Psoas muscle (tissue), 8 donors: ENCODE measurements around the gene SCAPER. TPM values are rescaled to one million over a fixed set of nuclear protein-coding genes. Genes with fewer than 3 reads are reported as not detected.
"Not testable (repeated sequence)": the region's sequence is repeated elsewhere in the genome, so short reads cannot be mapped to it uniquely, and the experiment has no call there.

Source experiments
- ATAC-seq, 4 donors: fragments of 200-7000 bp; cut with Tn5 transposase; one replicate each; pipeline ENCODE4 v1.9.1; 2020; ENCODE audit warnings: moderate library complexity in 3 of 4, mild to moderate bottlenecking in 2 of 4
- DNase-seq, 2 donors: peaks; one replicate each; pipeline ENCODE4 v3.0.0-alpha.2; 2020
- H3K27ac ChIP-seq: fragments of 200-600 bp; one replicate; pipeline ENCODE4 v1.8.0; 2022
- H3K27me3 ChIP-seq, 3 donors: fragments of 200-600 bp in 1 of 3; one replicate each; pipeline versions ENCODE4 v1.6.1 to v1.8.0; 2013 to 2022; ENCODE audit warnings: low read length in 2 of 3, mild to moderate bottlenecking in 2 of 3, moderate library complexity in 1 of 3; ENCODE audit not compliant: insufficient read depth in 3 of 3
- H3K36me3 ChIP-seq, 2 donors: fragments of 200-600 bp in 1 of 2; one replicate each; pipeline versions ENCODE4 v1.6.1 to v1.8.0; 2013 to 2022; ENCODE audit warnings: low read depth in 1 of 2, mild to moderate bottlenecking in 1 of 2, moderate library complexity in 1 of 2; ENCODE audit not compliant: insufficient read depth in 1 of 2
- H3K4me1 ChIP-seq: fragments of 200-600 bp; one replicate; pipeline ENCODE4 v1.8.0; 2022
- H3K4me3 ChIP-seq: fragments of 200-600 bp; one replicate; pipeline ENCODE4 v1.8.0; 2022; ENCODE audit warnings: mild to moderate bottlenecking
- H3K9me3 ChIP-seq: fragments of 200-600 bp; one replicate; pipeline ENCODE4 v1.8.0; 2022
- WGBS, 3 donors: extraction: QIAGEN DNeasy Blood & Tissue Kit; methylation state at CpG; one replicate each; pipeline versions ENCODE4 v1.1.6 to v1.1.7; 2013; 5-methylcytosine and 5-hydroxymethylcytosine counted together
- intact Hi-C, 2 donors: fragments of 100-400 bp; cut with DNase I; formaldehyde crosslinking; loops; one replicate each; pipeline versions ENCODE4 v1.11.0 to v1.14.2; 2022
- polyA plus RNA-seq, 3 donors: library from polyadenylated mRNA; stranded (reverse); fragments of 200-250 nt; gene quantifications; one replicate each; pipeline ENCODE4 v1.2.3, GENCODE V29; 2013
- total RNA-seq, 4 donors: library from RNA; stranded (reverse); fragmentation: NEBNext Ultra II Directional in 2 of 4; extraction: Animal tissue kit (Norgen Biotek cat#: 25700) in 2 of 4; gene quantifications; one replicate each; pipeline versions ENCODE4 v1.2.1 to v1.2.4, GENCODE V29; 2021 to 2023
- TF ChIP-seq, protein P1 (sequence below): fragments of 200-600 bp; IDR thresholded peaks from one replicate; pipeline ENCODE4 v1.8.0; 2022; ENCODE audit warnings: antibody characterized with exemption
- donor health status: healthy with polysubstance abuse.
- donor health status: DM: no; HTN: no; CAD: no; lungs with moderate emphysema.
- donor health status: Bipolar disorder and iron deficiency.
- donor health status: healthy.
- donor health status: DM: yes; HTN: yes; CAD: no.
- donor health status: DM: no; HTN: no; CAD: no.
- donor health status: DM: no; HTN: no; CAD: no.
- donor health status: DM: yes; HTN: yes; CAD: no.

The SCAPER gene
- total and polyA plus RNA-seq, 7 donors = 4.1 to 28.7 (median 20.0) TPM

DNA sequence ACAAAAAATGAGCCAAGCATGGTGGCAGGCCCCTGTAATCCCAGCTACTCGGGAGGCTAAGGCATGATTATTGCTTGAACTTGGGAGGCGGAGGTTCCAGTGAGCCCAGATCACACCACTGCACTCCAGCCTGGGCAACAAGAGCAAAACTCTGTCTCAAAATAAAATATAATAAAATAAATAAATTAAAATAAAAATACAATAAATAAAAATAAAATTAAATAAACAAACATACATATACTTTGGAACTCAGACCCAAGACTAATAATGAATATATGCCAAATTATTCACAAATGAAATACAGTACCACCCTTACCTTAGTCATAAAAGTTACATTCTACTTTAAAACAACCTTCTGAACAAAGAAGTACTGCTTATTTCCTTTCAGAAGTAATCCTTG is 81.8 kb downstream of the SCAPER start:
- H3K36me3 ChIP-seq = no peaks in the 10 kb centered on the region
- WGBS, 3 donors = 86 to 98% (median 93%) methylated on average over 2 of the region's 2 CpGs
- no peak for ATAC-seq

DNA sequence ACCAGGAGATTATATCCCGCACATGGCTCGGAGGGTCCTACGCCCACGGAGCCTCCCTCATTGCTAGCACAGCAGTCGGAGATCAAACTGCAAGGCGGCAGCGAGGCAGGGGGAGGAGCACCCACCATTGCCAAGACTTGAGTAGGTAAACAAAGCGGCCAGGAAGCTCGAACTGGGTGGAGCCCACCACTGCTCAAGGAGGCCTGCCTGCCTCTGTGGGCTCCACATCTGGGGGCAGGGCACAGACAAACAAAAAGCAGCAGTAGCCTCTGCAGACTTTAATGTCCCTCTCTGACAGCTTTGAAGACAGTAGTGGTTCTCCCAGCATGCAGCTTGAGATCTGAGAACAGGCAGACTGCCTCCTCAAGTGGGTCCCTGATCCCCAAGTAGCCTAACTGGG is 86.2 kb downstream of the SCAPER start:
- ATAC-seq, H3K4me1 ChIP-seq, H3K27me3 ChIP-seq, H3K4me3 ChIP-seq, intact Hi-C loops, H3K36me3 ChIP-seq, DNase-seq, H3K9me3 ChIP-seq, H3K27ac ChIP-seq: not testable (repeated sequence)
- 95 to 97% (median 96%) methylated on average over 9 of the region's 9 CpGs for WGBS, 3 donors

More for the DNA sequence above, 81.8 kb downstream of the SCAPER start:
- Histone ChIP-seq H3K27me3 (no peaks in the 10 kb centered on the region), H3K4me3 (no peak overlapping the region), H3K9me3 (no peaks in the 10 kb centered on the region), H3K4me1 (no peaks in the 10 kb centered on the region), H3K27ac (no peak overlapping the region)
- no peak for DNase-seq
- intact Hi-C loops = no loop called here
- TF ChIP-seq, protein P1, sequence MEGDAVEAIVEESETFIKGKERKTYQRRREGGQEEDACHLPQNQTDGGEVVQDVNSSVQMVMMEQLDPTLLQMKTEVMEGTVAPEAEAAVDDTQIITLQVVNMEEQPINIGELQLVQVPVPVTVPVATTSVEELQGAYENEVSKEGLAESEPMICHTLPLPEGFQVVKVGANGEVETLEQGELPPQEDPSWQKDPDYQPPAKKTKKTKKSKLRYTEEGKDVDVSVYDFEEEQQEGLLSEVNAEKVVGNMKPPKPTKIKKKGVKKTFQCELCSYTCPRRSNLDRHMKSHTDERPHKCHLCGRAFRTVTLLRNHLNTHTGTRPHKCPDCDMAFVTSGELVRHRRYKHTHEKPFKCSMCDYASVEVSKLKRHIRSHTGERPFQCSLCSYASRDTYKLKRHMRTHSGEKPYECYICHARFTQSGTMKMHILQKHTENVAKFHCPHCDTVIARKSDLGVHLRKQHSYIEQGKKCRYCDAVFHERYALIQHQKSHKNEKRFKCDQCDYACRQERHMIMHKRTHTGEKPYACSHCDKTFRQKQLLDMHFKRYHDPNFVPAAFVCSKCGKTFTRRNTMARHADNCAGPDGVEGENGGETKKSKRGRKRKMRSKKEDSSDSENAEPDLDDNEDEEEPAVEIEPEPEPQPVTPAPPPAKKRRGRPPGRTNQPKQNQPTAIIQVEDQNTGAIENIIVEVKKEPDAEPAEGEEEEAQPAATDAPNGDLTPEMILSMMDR = no peak

DNA sequence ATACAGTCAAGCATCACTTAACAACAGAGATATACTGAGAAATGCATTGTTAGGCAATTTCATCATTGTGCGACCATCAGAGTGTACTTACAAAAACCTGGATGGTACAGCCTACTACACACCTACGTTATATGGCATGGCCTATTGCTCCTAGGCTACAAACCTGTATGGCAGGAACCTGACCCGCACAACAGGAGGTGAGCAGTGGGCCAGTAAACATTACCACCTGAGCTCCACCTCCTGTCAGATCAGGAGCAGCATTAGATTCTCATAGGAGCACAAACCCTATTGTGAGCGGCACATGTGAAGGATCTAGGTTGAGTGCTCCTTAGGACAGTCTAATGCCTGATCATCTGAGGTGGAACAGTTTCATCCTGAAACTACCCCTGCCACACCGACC is 89.7 kb downstream of the SCAPER start:
- intact Hi-C loops = no loop called here
- TF ChIP-seq, protein P1 = no peak
- no peak overlapping the region for H3K4me3 ChIP-seq
- ATAC-seq (no peak), DNase-seq (no peak)
- H3K27me3 ChIP-seq = no peaks in the 10 kb centered on the region
- H3K27ac ChIP-seq = no peak overlapping the region
- no peaks in the 10 kb centered on the region for H3K4me1 ChIP-seq
- H3K36me3 ChIP-seq = no peaks in the 10 kb centered on the region
- no peaks in the 10 kb centered on the region for H3K9me3 ChIP-seq
- WGBS, 3 donors = 95 to 97% (median 96%) methylated on average over 5 of the region's 5 CpGs

DNA sequence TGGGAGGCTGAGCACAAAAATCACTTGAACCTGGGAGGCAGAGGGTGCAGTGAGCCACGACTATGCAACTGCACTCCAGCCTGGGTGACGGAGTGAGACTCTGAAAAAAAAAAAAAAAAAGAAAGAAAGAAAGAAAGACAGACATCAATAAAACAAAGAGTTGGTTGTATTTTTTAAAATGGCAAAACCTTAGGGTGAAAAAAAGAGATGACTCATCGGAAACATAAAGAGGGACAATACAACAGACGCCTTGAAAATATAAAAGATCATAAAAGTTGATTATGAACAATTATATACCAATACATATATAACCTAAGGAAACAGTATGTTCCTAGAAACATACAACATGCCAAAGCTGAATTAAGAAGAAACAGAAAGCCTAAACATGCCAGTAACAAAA is 92.8 kb downstream of the SCAPER start:
- no peak overlapping the region for H3K27ac ChIP-seq
- 96 to 97% (median 97%) methylated on average over 4 of the region's 4 CpGs for WGBS, 3 donors
- intact Hi-C loops = no loop called here
- DNase-seq = no peak
- H3K4me1 ChIP-seq = no peaks in the 10 kb centered on the region
- H3K4me3 ChIP-seq = no peak overlapping the region
- H3K27me3 ChIP-seq = no peaks in the 10 kb centered on the region
- TF ChIP-seq, protein P1 = no peak
- H3K36me3 ChIP-seq = no peaks in the 10 kb centered on the region
- ATAC-seq = no peak
- no peaks in the 10 kb centered on the region for H3K9me3 ChIP-seq

DNA sequence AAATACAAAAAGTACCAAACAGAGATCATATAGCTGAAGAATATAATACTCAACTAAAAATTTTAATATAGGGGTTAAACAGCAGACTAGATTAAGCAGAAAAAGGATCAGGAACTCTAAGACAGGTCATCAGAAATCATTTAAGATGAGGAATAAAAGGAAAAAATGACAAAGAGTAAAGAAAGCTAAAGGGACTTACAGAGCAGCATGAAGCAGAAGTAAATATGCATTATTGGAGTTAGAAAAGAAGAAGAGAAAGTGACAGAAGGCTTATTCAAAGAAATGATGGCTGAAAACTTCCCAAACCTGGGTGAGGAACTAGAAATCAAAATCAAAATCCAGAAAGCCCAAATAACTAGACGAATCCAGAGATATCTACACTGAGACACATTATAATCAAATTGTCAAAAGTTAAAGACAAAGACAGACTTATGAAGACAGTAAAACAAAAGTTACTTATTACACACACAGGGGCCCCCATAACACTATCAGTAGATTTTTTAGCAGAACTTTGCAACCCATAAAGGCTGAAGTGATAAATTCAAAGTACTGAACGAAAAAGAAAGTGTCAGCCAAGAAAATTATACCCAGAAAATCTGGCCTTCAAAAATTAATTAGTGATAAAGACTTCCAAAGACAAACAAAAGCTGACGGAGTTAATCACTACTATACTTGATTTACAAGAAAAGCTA is 95.6 kb downstream of the SCAPER start:
- H3K36me3 ChIP-seq = no peaks in the 10 kb centered on the region
- no peaks in the 10 kb centered on the region for H3K4me1 ChIP-seq
- TF ChIP-seq, protein P1 = no peak
- ATAC-seq = no peak
- no peak for DNase-seq
- no peak overlapping the region for H3K4me3 ChIP-seq
- intact Hi-C loops = no loop called here
- WGBS, 3 donors = 94 to 98% (median 95%) methylated on average over 3 of the region's 3 CpGs
- H3K27me3 ChIP-seq = no peaks in the 10 kb centered on the region
- no peak overlapping the region for H3K27ac ChIP-seq
- no peaks in the 10 kb centered on the region for H3K9me3 ChIP-seq
